IPS-NIHi7 (cell line): Measurements from ENCODE around the gene MALT1.
"Not testable (repeated sequence)": the region's sequence is repeated elsewhere in the genome, so short reads cannot be mapped to it uniquely, and the experiment has no call there.

ENCODE experiments used
- DNase-seq: peaks from one replicate; pipeline ENCODE4 v3.0.0; 2012; ENCODE audit warnings: mixed read lengths; ENCODE audit errors: extremely low spot score

The MALT1 gene

GRCh38 chr18:58738322-58738721 lies 67.1 kb downstream of the MALT1 start:
- DNase-seq: no peak

GRCh38 chr18:58745914-58746313 lies 74.6 kb downstream of the MALT1 start:
- DNase-seq: no peak

- no peak for DNase-seq
These were observed 77.8 kb downstream of the MALT1 start for GRCh38 chr18:58748899-58749595.

- no peak for DNase-seq
These were observed 82.7 kb downstream of the MALT1 start for GRCh38 chr18:58753976-58754375.

GRCh38 chr18:58754544-58755068 lies 83.3 kb downstream of the MALT1 start:
- no peak for DNase-seq

- no peak for DNase-seq
These were observed 84.2 kb downstream of the MALT1 start for GRCh38 chr18:58755304-58756010.

GRCh38 chr18:58756148-58756547 lies 84.9 kb downstream of the MALT1 start:
- DNase-seq: no peak

- no peak for DNase-seq
These were observed 85.5 kb downstream of the MALT1 start for GRCh38 chr18:58756596-58757240.

GRCh38 chr18:58757351-58757750 lies 86.1 kb downstream of the MALT1 start:
- not testable (repeated sequence) for DNase-seq

GRCh38 chr18:58758046-58758445 lies 86.8 kb downstream of the MALT1 start:
- DNase-seq: no peak

GRCh38 chr18:58758606-58759005 lies 87.3 kb downstream of the MALT1 start:
- DNase-seq: no peak

GRCh38 chr18:58761241-58761969 lies 90.1 kb downstream of the MALT1 start:
- no peak for DNase-seq

GRCh38 chr18:58761970-58762780 lies 90.9 kb downstream of the MALT1 start:
- no peak for DNase-seq

GRCh38 chr18:58762781-58763171 lies 91.5 kb downstream of the MALT1 start:
- no peak for DNase-seq

- no peak for DNase-seq
These were observed 94.9 kb downstream of the MALT1 start for GRCh38 chr18:58766164-58766563.

- no peak for DNase-seq
These were observed 95.7 kb downstream of the MALT1 start for GRCh38 chr18:58766946-58767345.

GRCh38 chr18:58768293-58768974 lies 97.2 kb downstream of the MALT1 start:
- peak; percentile 89 for DNase-seq

- DNase-seq: no peak
These were observed 98.1 kb downstream of the MALT1 start for GRCh38 chr18:58769321-58769720.

- DNase-seq: no peak
These were observed 99.3 kb downstream of the MALT1 start for GRCh38 chr18:58770601-58771000.

- DNase-seq: no peak
These were observed 100.9 kb downstream of the MALT1 start for GRCh38 chr18:58772161-58772560.

GRCh38 chr18:58776084-58776483 lies 104.8 kb downstream of the MALT1 start:
- DNase-seq: no peak
